Fibroblast of pulmonary artery (primary cell): ENCODE results near the gene PRSS2.
"Not testable (repeated sequence)": the region's sequence is repeated elsewhere in the genome, so short reads cannot be mapped to it uniquely, and the experiment has no call there.

Experiments
- DNase-seq: peaks from one replicate; pipeline ENCODE4 v3.0.0-alpha.2; 2010; ENCODE audit warnings: low read depth
- H3K4me3 ChIP-seq: replicated peaks from 2 replicates; pipeline ENCODE4 v1.5.1; 2011; ENCODE audit warnings: low read depth, mild to moderate bottlenecking, control low read depth, low read length, moderate library complexity
- TF ChIP-seq, protein P1 (sequence below): IDR thresholded peaks from 2 replicates; pipeline ENCODE4 v1.5.1; 2011; ENCODE audit warnings: mild to moderate bottlenecking, control low read depth, low read length, inconsistent platforms; ENCODE audit errors: missing control alignments

The PRSS2 gene

GRCh38 chr7:142773937-142774744, 3.4 kb downstream of the PRSS2 start:
- H3K4me3 ChIP-seq = no peak overlapping the region
- no peak for DNase-seq
- TF ChIP-seq, protein P1, sequence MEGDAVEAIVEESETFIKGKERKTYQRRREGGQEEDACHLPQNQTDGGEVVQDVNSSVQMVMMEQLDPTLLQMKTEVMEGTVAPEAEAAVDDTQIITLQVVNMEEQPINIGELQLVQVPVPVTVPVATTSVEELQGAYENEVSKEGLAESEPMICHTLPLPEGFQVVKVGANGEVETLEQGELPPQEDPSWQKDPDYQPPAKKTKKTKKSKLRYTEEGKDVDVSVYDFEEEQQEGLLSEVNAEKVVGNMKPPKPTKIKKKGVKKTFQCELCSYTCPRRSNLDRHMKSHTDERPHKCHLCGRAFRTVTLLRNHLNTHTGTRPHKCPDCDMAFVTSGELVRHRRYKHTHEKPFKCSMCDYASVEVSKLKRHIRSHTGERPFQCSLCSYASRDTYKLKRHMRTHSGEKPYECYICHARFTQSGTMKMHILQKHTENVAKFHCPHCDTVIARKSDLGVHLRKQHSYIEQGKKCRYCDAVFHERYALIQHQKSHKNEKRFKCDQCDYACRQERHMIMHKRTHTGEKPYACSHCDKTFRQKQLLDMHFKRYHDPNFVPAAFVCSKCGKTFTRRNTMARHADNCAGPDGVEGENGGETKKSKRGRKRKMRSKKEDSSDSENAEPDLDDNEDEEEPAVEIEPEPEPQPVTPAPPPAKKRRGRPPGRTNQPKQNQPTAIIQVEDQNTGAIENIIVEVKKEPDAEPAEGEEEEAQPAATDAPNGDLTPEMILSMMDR = no peak

- TF ChIP-seq, protein P1 = no peak
- no peak overlapping the region for H3K4me3 ChIP-seq
- DNase-seq = no peak
Measured at GRCh38 chr7:142774826-142775225, 4.1 kb downstream of the PRSS2 start.

GRCh38 chr7:142775351-142776115, 4.8 kb downstream of the PRSS2 start:
- not testable (repeated sequence) for H3K4me3 ChIP-seq

DNA sequence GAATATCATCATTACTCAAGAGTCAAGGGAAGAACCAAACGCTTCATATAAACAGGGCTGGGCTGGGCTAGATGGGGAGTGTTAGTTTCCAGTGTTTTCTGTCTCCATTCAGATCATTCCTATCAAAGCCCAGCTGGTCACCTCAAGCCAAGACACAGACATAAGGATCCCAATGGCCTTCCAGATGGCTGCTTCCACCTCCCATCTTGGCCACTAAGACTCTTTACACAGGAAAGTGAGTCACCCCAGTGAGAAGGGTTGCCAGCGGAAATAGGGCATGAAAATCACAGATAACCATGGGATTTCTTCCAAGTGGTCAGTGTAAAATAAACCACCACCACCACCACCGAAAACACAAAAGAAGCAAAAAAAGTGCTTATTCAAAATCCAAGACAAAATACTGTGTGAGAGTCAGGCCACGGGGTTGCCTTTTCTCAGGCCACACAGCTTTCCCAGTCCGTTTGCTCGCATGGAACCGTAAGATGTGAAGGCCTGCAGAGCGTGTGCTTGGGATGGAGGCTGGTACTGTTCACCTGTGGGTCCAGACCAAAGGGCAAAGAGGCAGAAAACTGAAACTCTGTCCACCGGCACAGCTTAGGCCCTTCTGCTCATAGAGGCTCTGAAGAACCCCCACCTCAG, 5.6 kb downstream of the PRSS2 start:
- peak; percentile 83 for DNase-seq
- TF ChIP-seq, protein P1 = no peak
- no peak overlapping the region for H3K4me3 ChIP-seq

More at GRCh38 chr7:142775351-142776115, 4.8 kb downstream of the PRSS2 start:
- not testable (repeated sequence) for DNase-seq

DNA sequence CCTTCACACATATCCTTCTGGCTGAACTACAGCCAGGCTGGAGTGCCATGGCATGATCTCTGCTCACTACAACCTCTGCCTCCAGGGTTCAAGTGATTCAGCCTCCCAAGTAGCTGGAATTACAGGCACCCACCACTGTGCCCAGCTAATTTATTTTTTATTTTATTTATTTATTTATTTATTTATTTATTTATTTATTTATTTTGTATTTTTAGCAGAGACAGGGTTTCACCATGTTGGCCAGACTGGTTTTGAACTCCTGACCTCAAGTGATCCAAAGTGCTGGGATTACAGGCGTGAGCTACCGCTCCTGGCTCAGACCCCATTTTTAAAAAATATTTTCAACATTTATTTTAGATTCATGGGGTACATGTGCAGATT, 6.1 kb downstream of the PRSS2 start:
- DNase-seq = not testable (repeated sequence)

GRCh38 chr7:142777318-142777717, 6.5 kb downstream of the PRSS2 start:
- TF ChIP-seq, protein P1 = no peak
- no peak for DNase-seq
- H3K4me3 ChIP-seq = no peak overlapping the region

More for the DNA sequence above, 6.1 kb downstream of the PRSS2 start:
- not testable (repeated sequence) for H3K4me3 ChIP-seq

- peak overlapping the region; percentile 49 for H3K4me3 ChIP-seq
- TF ChIP-seq, protein P1 = peak; percentile 95
Measured at GRCh38 chr7:142782922-142783900, 12.4 kb downstream of the PRSS2 start.

More at GRCh38 chr7:142782922-142783900, 12.4 kb downstream of the PRSS2 start:
- peak; percentile 94 for DNase-seq
